Adrenal gland (tissue), 5 donors: Measurements from ENCODE around the gene FREM2.

ENCODE experiments used
- POLR2A ChIP-seq, 2 donors: fragments of 450-650 bp; IDR thresholded peaks; one replicate each; pipeline ENCODE4 v1.6.1; 2017; ENCODE audit warnings: antibody characterized with exemption in 2 of 2, mild to moderate bottlenecking in 2 of 2, moderate library complexity in 1 of 2
- TF ChIP-seq, protein P1 (sequence below), 6 experiments: fragments of 450-650 bp in 4 of 6; fragments of 200-600 bp in 2 of 6; sonication (generic) in 1 of 6; IDR thresholded peaks; 1 replicate in 5 of 6; 2 replicates in 1 of 6; pipeline versions ENCODE4 v1.5.1 to v1.8.0; 2016 to 2021; ENCODE audit warnings: antibody characterized with exemption in 6 of 6, mild to moderate bottlenecking in 2 of 6, moderate library complexity in 1 of 6
- donor health status: DM: no; HTN: no; CAD: no.

DNA sequence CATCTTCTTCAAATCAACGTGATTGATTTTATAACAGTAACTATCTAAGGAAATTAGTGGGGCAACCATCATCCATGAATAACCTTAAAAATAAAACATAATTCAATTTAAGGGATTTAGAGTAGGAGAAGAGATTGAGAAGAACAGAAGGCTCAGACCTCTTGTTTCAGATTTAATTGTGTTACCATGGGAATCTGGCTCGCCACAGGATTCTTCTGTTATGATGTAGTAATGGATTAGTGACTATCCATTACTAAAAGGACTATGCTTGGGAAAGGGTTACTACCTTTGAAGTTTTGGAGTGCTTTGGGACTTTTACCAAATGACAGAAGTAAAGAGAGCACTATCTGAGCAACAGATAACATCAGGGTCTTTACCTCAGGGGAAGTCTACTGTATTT lies 13.2 kb downstream of the FREM2 start:
- TF ChIP-seq, protein P1, sequence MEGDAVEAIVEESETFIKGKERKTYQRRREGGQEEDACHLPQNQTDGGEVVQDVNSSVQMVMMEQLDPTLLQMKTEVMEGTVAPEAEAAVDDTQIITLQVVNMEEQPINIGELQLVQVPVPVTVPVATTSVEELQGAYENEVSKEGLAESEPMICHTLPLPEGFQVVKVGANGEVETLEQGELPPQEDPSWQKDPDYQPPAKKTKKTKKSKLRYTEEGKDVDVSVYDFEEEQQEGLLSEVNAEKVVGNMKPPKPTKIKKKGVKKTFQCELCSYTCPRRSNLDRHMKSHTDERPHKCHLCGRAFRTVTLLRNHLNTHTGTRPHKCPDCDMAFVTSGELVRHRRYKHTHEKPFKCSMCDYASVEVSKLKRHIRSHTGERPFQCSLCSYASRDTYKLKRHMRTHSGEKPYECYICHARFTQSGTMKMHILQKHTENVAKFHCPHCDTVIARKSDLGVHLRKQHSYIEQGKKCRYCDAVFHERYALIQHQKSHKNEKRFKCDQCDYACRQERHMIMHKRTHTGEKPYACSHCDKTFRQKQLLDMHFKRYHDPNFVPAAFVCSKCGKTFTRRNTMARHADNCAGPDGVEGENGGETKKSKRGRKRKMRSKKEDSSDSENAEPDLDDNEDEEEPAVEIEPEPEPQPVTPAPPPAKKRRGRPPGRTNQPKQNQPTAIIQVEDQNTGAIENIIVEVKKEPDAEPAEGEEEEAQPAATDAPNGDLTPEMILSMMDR (IDR thresholded peaks at IDR 0.05), result no peak
- no peak for TF ChIP-seq POLR2A (IDR thresholded peaks at IDR 0.05)
